Islet precursor cell (in vitro differentiated cells): ENCODE measurements around the gene GPR37L1.
"Not testable (repeated sequence)": the region's sequence is repeated elsewhere in the genome, so short reads cannot be mapped to it uniquely, and the experiment has no call there.

ENCODE experiments used
- DNase-seq: peaks from one replicate; pipeline ENCODE4 v3.0.0-alpha.2; 2018

GPR37L1 gene

DNA sequence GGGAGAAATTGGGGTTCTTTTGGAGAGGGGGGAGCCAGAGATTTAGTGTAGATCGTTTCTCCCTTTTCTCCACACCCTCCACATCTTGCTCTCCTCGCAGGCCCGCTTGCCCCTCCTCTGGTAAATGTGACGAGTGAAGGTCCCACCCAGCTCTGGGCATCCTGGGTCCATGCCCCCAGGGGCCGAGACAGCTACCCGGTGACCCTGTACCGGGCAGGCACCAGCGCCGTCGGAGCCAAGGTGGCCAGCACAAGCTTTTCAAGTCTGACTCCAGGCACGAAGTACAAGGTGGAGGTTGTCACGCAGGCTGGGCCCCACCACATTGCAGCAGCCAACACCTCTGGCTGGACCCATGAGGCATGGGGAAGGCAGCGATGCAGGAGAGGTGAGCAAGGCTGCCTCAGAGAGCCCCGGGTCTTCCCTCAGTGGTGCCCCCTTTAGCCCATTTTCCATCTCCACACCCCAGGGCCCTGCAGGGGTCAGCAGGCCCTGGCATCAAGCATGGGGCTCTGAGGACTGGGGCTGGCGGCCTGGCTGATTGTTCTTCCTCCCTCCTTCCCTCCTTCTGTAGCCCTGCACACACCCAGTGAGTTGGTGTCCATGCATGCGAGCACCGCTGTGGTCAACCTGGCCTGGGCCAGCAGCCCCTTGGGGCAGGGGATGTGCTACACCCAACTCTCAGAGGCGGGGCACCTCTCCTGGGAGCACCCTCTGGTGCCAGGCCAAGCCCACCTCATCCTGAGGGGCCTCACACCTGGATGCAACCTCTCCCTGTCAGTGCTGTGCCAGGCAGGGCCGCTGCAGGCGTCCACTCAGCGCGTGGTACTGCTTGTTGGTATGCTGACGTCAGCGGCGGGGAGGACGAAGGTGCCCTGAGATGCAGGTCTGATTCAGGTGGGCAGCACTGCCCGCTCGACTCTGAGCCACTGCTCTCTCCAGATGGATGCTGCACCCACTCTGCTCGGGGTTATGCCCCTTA lies 54.5 kb downstream of the GPR37L1 start:
- no peak for DNase-seq

- DNase-seq = no peak
These were observed 57.4 kb downstream of the GPR37L1 start for GRCh38 chr1:202179828-202180750.

DNA sequence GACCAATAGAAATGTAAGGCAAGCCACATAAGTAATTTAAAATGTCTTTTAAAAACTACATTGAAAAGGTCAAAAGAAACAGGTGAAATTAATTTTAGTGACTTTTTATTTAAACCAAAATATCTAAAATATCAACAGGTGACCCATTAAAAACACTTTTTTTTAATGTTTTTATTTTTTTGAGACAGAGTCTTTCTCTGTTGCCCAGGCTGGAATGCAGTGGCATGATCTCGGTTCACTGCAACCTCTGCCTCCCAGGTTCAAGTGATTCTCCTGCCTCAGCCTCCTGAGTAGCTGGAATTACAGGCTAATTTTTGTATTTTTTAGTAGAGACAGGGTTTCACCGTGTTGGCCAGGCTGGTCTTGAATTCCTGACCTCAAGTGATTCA lies 58.0 kb downstream of the GPR37L1 start:
- not testable (repeated sequence) for DNase-seq

DNA sequence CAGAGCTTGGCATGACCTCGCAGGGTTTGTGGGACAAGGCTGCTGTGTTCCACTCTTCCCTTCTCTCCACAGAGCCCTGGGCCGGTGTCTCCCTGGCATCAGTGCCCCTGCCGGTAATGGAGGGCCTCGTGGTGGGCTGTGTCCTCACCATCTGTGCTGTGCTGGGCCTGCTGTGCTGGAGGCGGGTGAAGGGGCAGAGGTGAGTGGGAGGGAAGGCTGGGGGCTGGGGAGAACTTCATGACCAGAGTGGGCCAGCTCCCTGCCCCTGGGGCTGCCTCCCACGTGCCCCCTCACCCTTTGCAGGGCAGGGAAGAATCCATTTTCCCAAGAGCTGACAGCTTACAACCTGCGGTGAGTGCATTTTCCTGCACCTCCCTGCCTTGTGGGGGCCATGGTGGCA lies 58.9 kb downstream of the GPR37L1 start:
- no peak for DNase-seq

GRCh38 chr1:202182040-202182877 lies 59.5 kb downstream of the GPR37L1 start:
- no peak for DNase-seq
